Stimulated activated CD4-positive, alpha-beta T cell treated with anti-CD3 and anti-CD28 coated beads, TNF-alpha, amount 100 ng/mL, for 24 hours (primary cell): ENCODE results near the gene RIOK2.
"Not testable (repeated sequence)": the region's sequence is repeated elsewhere in the genome, so short reads cannot be mapped to it uniquely, and the experiment has no call there.

Experiments
- DNase-seq, 3 experiments: peaks; one replicate each; pipeline ENCODE4 v3.0.0-alpha.2; 2020; ENCODE audit warnings: low read depth in 3 of 3

Gene RIOK2

GRCh38 chr5:97183100-97183929 lies at the start of gene RIOK2:
TSS of gene RIOK2 (minus strand) at chr5:97183247. CDS start at chr5:97183191, 56 bp downstream.
- peak; percentile 85 to 94 (median 89) for DNase-seq

GRCh38 chr5:97231025-97231636 lies 48.1 kb upstream of the RIOK2 start:
- no peak for DNase-seq

GRCh38 chr5:97229688-97230285 lies 46.7 kb upstream of the RIOK2 start:
- DNase-seq = no peak

GRCh38 chr5:97229196-97229595 lies 46.1 kb upstream of the RIOK2 start:
- DNase-seq = no peak

GRCh38 chr5:97225222-97225621 lies 42.2 kb upstream of the RIOK2 start:
- no peak for DNase-seq

- DNase-seq = no peak
These were observed 41.2 kb upstream of the RIOK2 start for GRCh38 chr5:97224112-97224750.

- DNase-seq = no peak
These were observed 40.5 kb upstream of the RIOK2 start for GRCh38 chr5:97223596-97223995.

- no peak for DNase-seq
These were observed 26.3 kb upstream of the RIOK2 start for GRCh38 chr5:97209343-97209742.

- no peak for DNase-seq
These were observed 25.7 kb upstream of the RIOK2 start for GRCh38 chr5:97208714-97209113.

GRCh38 chr5:97208184-97208713 lies 25.2 kb upstream of the RIOK2 start:
- DNase-seq = no peak

- DNase-seq = no peak
These were observed 11.3 kb upstream of the RIOK2 start for GRCh38 chr5:97194366-97194765.

- no peak for DNase-seq
These were observed 10.3 kb upstream of the RIOK2 start for GRCh38 chr5:97193355-97193688.

GRCh38 chr5:97192580-97193354 lies 9.7 kb upstream of the RIOK2 start:
- no peak for DNase-seq

GRCh38 chr5:97191893-97192292 lies 8.8 kb upstream of the RIOK2 start:
- no peak for DNase-seq

GRCh38 chr5:97189523-97189922 lies 6.5 kb upstream of the RIOK2 start:
- not testable (repeated sequence) for DNase-seq

- DNase-seq = no peak
These were observed 825 bp upstream of the RIOK2 start for GRCh38 chr5:97183930-97184213.

- DNase-seq = no peak
These were observed 412 bp downstream of the RIOK2 start for GRCh38 chr5:97182571-97183099.

GRCh38 chr5:97181856-97182545 lies 1.0 kb downstream of the RIOK2 start:
- no peak for DNase-seq

- not testable (repeated sequence) for DNase-seq
These were observed 3.6 kb downstream of the RIOK2 start for GRCh38 chr5:97179457-97179856.

GRCh38 chr5:97172227-97172626 lies 10.8 kb downstream of the RIOK2 start:
- DNase-seq = no peak

GRCh38 chr5:97171703-97172102 lies 11.3 kb downstream of the RIOK2 start:
- DNase-seq = no peak
